ENCODE results near the gene GJA3.
A peak's percentile ranks its signal among the peaks of the same experiment; 100 is the strongest.

Gene GJA3

GRCh38 chr13:20148501-20149183 lies 12.2 kb downstream of the GJA3 start:
- DNase-seq = no peak

GRCh38 chr13:20146381-20146780 lies 14.5 kb downstream of the GJA3 start:
- no peak for DNase-seq

GRCh38 chr13:20145521-20145920 lies 15.3 kb downstream of the GJA3 start:
- no peak for DNase-seq

- DNase-seq = no peak
Observed at GRCh38 chr13:20144141-20144850, 16.6 kb downstream of the GJA3 start.

GRCh38 chr13:20142927-20143480 lies 17.8 kb downstream of the GJA3 start:
- DNase-seq = no peak

GRCh38 chr13:20142023-20142926 lies 18.6 kb downstream of the GJA3 start:
- DNase-seq = no peak

- DNase-seq = no peak
Observed at GRCh38 chr13:20141238-20142022, 19.4 kb downstream of the GJA3 start.

GRCh38 chr13:20140487-20140886 lies 20.4 kb downstream of the GJA3 start:
- DNase-seq = no peak

- DNase-seq = no peak
Observed at GRCh38 chr13:20137875-20138274, 23.0 kb downstream of the GJA3 start.

GRCh38 chr13:20136781-20137703 lies 23.8 kb downstream of the GJA3 start:
- no peak for DNase-seq

GRCh38 chr13:20134732-20135131 lies 26.1 kb downstream of the GJA3 start:
- no peak for DNase-seq

- no peak for DNase-seq
Observed at GRCh38 chr13:20132052-20132634, 28.7 kb downstream of the GJA3 start.

GRCh38 chr13:20131057-20131832 lies 29.6 kb downstream of the GJA3 start:
- DNase-seq = no peak

GRCh38 chr13:20130652-20131051 lies 30.2 kb downstream of the GJA3 start:
- DNase-seq = no peak

- no peak for DNase-seq
Observed at GRCh38 chr13:20130012-20130411, 30.8 kb downstream of the GJA3 start.

GRCh38 chr13:20129076-20129475 lies 31.8 kb downstream of the GJA3 start:
- no peak for DNase-seq

GRCh38 chr13:20128459-20128931 lies 32.4 kb downstream of the GJA3 start:
- no peak for DNase-seq

GRCh38 chr13:20127562-20128458 lies 33.0 kb downstream of the GJA3 start:
- DNase-seq = peak; percentile 76

GRCh38 chr13:20127262-20127561 lies 33.6 kb downstream of the GJA3 start:
- no peak for DNase-seq

Measured in NCI-H748 treated with DMSO at 0.1 percent for 48 hours (cell line).